ENCODE results near the gene APBB2. TPM values are rescaled to one million over a fixed set of nuclear protein-coding genes. Genes with fewer than 3 reads are reported as not detected.

Gene APBB2
- total RNA-seq, 4 donors from 2014 or later: 51.7 to 75.9 (median 71.1) TPM

- no peaks in the 10 kb centered on the region for H3K27me3 ChIP-seq
- intact Hi-C loops (cut with DNase I): loop anchor here (5.0 kb wide), 1 partner anchor 145 kb away; the partner anchor contains the start of gene APBB2
- no peaks in the 10 kb centered on the region for H3K9me3 ChIP-seq
- TF ChIP-seq POLR2AphosphoS5 (IDR thresholded peaks at IDR 0.05) (no peak), CTCF (IDR thresholded peaks at IDR 0.05) (no peak), POLR2A (IDR thresholded peaks at IDR 0.05; ENCODE audit: low read depth) (no peak), EP300 (IDR thresholded peaks at IDR 0.05) (no peak)
- DNase-seq (ENCODE audit: extremely low spot score): no peak
- H3K4me3 ChIP-seq: no peak overlapping the region
- 92% methylated on average over 5 of the region's 5 CpGs for WGBS
- no peaks in the 10 kb centered on the region for H3K36me3 ChIP-seq
- no peak overlapping the region for H3K27ac ChIP-seq (replicated peaks in 1 of 4)
- peaks cover 12 to 40% (median 30%) of the 10 kb centered on the region in 4 donors for H3K4me1 ChIP-seq
These were observed 147.0 kb downstream of the APBB2 start for GRCh38 chr4:41067369-41067768.

- TF ChIP-seq EP300 (IDR thresholded peaks at IDR 0.05) (no peak), POLR2A (IDR thresholded peaks at IDR 0.05; ENCODE audit: low read depth) (no peak), CTCF (IDR thresholded peaks at IDR 0.05) (no peak), POLR2AphosphoS5 (IDR thresholded peaks at IDR 0.05) (no peak)
- Histone ChIP-seq H3K27me3 (no peaks in the 10 kb centered on the region), H3K4me1 (peaks cover 5 to 40% (median 30%) of the 10 kb centered on the region in 4 donors), H3K9me3 (no peaks in the 10 kb centered on the region), H3K36me3 (no peaks in the 10 kb centered on the region), H3K27ac (replicated peaks in 1 of 4) (no peak overlapping the region), H3K4me3 (no peak overlapping the region)
- 95% methylated on average over 4 of the region's 4 CpGs for WGBS
- DNase-seq (ENCODE audit: extremely low spot score): no peak
- intact Hi-C loops (cut with DNase I): loop anchor here (5.0 kb wide), 1 partner anchor 146 kb away; the partner anchor contains the start of gene APBB2
These were observed 148.3 kb downstream of the APBB2 start for GRCh38 chr4:41066049-41066448.

- Histone ChIP-seq H3K27ac (replicated peaks in 1 of 4) (no peak overlapping the region), H3K36me3 (no peaks in the 10 kb centered on the region), H3K9me3 (no peaks in the 10 kb centered on the region), H3K4me3 (no peak overlapping the region), H3K4me1 (peaks cover 7 to 40% (median 31%) of the 10 kb centered on the region in 4 donors), H3K27me3 (no peaks in the 10 kb centered on the region)
- intact Hi-C loops (cut with DNase I): loop anchor here (5.0 kb wide), 1 partner anchor 147 kb away; the partner anchor contains the start of gene APBB2
- no peak for TF ChIP-seq EP300 (IDR thresholded peaks at IDR 0.05)
- TF ChIP-seq CTCF (IDR thresholded peaks at IDR 0.05): no peak
- TF ChIP-seq POLR2AphosphoS5 (IDR thresholded peaks at IDR 0.05): no peak
- no peak for TF ChIP-seq POLR2A (IDR thresholded peaks at IDR 0.05; ENCODE audit: low read depth)
- no peak for DNase-seq (ENCODE audit: extremely low spot score)
- WGBS: 92% methylated on average over 5 of the region's 5 CpGs
These were observed 148.8 kb downstream of the APBB2 start for GRCh38 chr4:41065434-41066006.

GRCh38 chr4:41064953-41065352, 149.4 kb downstream of the APBB2 start:
- no peaks in the 10 kb centered on the region for H3K27me3 ChIP-seq
- intact Hi-C loops (cut with DNase I): loop anchor here (5.0 kb wide), 1 partner anchor 147 kb away; the partner anchor contains the start of gene APBB2
- no peak for DNase-seq (ENCODE audit: extremely low spot score)
- peaks cover 10 to 39% (median 34%) of the 10 kb centered on the region in 4 donors for H3K4me1 ChIP-seq
- 95% methylated on average over 3 of the region's 3 CpGs for WGBS
- TF ChIP-seq EP300 (IDR thresholded peaks at IDR 0.05) (no peak), CTCF (IDR thresholded peaks at IDR 0.05) (no peak), POLR2A (IDR thresholded peaks at IDR 0.05; ENCODE audit: low read depth) (no peak), POLR2AphosphoS5 (IDR thresholded peaks at IDR 0.05) (no peak)
- no peak overlapping the region for H3K27ac ChIP-seq (replicated peaks in 1 of 4)
- no peaks in the 10 kb centered on the region for H3K36me3 ChIP-seq
- H3K4me3 ChIP-seq: no peak overlapping the region
- H3K9me3 ChIP-seq: no peaks in the 10 kb centered on the region

Data from esophagus muscularis mucosa (tissue), 4 donors.